ENCODE data around the gene PLCB4.

GRCh38 chr20:9110916-9111432, 42.1 kb downstream of the PLCB4 start:
- TF ChIP-seq POLR2AphosphoS5 (IDR thresholded peaks at IDR 0.05; ENCODE audit: borderline replicate concordance, low read depth, low read length) (no peak), EZH2 (IDR thresholded peaks at IDR 0.05) (no peak), FOXP2 (optimal IDR thresholded peaks at IDR 0.05; ENCODE audit: control extremely low read depth, extremely low read length, insufficient read depth) (no peak)
